GM12872 (cell line): ENCODE data around the gene ZKSCAN8.

ENCODE experiments used
- TF ChIP-seq, protein P1 (sequence below): IDR thresholded peaks from 3 replicates; pipeline ENCODE4 v1.5.1; 2011; ENCODE audit warnings: low read depth, mild to moderate bottlenecking, low read length, moderate library complexity; ENCODE audit not compliant: insufficient read depth

Gene ZKSCAN8

GRCh38 chr6:28203201-28203600 is 61.5 kb downstream of the ZKSCAN8 start:
- TF ChIP-seq, protein P1, sequence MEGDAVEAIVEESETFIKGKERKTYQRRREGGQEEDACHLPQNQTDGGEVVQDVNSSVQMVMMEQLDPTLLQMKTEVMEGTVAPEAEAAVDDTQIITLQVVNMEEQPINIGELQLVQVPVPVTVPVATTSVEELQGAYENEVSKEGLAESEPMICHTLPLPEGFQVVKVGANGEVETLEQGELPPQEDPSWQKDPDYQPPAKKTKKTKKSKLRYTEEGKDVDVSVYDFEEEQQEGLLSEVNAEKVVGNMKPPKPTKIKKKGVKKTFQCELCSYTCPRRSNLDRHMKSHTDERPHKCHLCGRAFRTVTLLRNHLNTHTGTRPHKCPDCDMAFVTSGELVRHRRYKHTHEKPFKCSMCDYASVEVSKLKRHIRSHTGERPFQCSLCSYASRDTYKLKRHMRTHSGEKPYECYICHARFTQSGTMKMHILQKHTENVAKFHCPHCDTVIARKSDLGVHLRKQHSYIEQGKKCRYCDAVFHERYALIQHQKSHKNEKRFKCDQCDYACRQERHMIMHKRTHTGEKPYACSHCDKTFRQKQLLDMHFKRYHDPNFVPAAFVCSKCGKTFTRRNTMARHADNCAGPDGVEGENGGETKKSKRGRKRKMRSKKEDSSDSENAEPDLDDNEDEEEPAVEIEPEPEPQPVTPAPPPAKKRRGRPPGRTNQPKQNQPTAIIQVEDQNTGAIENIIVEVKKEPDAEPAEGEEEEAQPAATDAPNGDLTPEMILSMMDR: no peak

- TF ChIP-seq, protein P1: no peak
Measured at GRCh38 chr6:28205879-28206278, 64.2 kb downstream of the ZKSCAN8 start.

DNA sequence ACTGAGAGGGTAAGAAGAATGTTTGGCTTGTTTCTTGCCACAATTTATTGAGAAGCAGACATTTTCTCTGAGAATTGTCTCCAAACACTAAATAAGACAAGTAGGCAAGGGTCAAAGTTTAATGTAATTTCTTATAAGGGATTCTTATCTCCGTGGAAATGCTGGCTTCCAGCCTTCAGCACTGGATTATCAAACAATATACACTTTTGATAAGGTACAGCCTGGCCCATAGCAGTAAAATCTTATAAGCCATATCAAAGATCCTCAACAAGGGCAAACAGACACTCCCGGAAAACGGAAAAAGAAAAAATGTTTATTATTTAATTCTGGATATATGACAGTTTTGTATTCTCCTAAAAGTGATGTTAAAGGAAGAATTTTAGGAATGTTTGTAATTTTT is 64.8 kb downstream of the ZKSCAN8 start:
- TF ChIP-seq, protein P1: no peak

DNA sequence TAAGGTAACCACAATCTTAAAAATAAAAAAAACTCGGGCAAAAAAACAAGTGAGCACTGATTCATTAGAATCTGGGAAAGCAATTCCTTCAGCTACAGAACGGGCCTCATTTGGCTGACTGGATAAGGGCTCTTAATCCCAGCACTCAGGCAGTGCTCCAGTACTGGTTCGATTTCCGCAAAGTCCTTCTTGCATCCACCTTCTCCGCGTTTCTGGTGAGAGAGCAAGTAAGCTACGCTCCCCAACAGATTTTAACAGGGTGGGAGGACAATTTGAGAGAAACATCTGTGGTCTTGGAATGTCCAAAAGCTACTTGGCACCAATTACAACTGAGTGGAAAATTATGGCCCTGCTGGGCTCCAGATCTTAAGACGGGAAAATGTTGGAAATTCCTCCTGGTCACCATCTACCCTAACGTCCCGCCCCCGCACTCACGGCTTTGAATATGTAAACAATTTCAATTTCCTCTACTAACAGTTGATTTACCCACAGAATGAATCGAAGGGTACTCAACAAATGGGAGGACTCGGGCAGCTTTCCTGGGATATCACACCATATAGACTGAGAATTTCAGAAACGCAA is 65.3 kb downstream of the ZKSCAN8 start:
- TF ChIP-seq, protein P1: no peak

DNA sequence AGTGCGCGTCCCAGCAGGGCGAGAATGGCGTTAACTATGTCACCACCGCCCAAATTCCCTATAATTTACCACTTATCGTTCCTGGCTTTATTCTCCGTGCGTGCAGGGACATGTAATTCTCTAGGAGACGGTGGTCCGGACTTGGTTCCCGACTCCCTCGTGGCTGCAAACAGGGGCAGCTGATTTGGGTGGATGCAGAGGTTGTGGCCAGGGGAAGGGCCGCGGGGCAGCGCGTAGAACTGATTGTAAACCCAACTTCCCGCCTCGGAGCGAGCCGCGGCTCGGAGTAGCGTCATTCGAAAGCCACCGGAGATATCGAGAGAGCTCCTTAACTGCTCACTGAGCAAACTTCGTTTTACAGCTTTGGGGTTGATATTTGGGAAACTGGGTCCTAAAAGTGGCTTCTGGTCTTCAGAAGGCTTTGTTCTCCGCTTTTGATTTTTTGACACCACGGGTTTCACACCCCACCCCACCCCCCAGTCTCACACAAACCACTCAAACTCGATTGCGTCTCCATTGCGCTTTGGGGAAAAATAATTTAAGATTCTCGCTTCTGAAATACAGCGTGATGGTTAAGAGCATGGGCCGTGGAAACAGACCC is 65.9 kb downstream of the ZKSCAN8 start:
- TF ChIP-seq, protein P1: no peak

DNA sequence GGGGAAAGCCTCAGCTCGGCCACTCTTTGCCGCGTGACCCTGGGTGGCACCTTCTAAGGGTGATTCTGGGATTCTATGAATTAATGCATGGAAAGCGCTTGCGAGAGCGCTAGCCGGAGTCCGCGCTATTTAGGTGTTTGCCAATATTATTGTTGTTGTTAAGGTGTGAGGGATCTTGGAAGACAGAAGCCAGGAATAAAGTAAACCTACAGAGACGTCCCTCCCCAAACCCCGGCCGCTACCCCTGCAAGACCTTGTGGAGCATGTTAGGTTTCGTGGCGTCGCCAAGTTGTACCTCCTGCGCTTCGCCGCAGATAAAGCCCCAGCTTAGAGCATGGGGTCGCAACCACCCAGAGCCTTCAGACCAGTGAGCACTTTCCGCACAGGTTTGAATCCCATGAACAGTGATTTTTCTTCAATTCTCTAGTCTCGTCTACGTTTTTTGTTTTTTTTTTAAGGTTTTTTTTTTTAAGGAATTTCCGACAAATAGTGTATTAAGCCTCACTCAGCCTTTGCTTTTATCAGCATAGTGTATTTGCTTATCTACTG is 66.5 kb downstream of the ZKSCAN8 start:
- TF ChIP-seq, protein P1: no peak
